ENCODE measurements around the gene ZBTB42. TPM values are rescaled to one million over a fixed set of nuclear protein-coding genes. Genes with fewer than 3 reads are reported as not detected.

ZBTB42 gene
- total RNA-seq, 1 donor from 2014 or later: 3.1 TPM

GRCh38 chr14:104781271-104782077, 19.4 kb upstream of the ZBTB42 start:
- POLR2A ChIA-PET: no interaction called here
- no peak for TF ChIP-seq CTCF (IDR thresholded peaks at IDR 0.05)
- intact Hi-C loops (cut with micrococcal nuclease): no loop called here
- Mint-ChIP-seq H3K9me3 (no peaks in the 10 kb centered on the region), H3K27me3 (no peaks in the 10 kb centered on the region), H3K36me3 (ENCODE audit: low read depth) (peaks cover 4% of the 10 kb centered on the region), H3K27ac (no peak overlapping the region), H3K4me1 (no peaks in the 10 kb centered on the region), H3K4me3 (no peak overlapping the region)
- ATAC-seq (ENCODE audit: low read depth) (no peak), DNase-seq (no peak)
- CTCF ChIA-PET: no interaction called here

GRCh38 chr14:104782086-104782807, 18.7 kb upstream of the ZBTB42 start:
- no peak overlapping the region for H3K27ac Mint-ChIP-seq
- ChIA-PET CTCF (no interaction called here), POLR2A (no interaction called here)
- H3K4me3 Mint-ChIP-seq: no peak overlapping the region
- intact Hi-C loops (cut with micrococcal nuclease): no loop called here
- H3K4me1 Mint-ChIP-seq: no peaks in the 10 kb centered on the region
- no peaks in the 10 kb centered on the region for H3K9me3 Mint-ChIP-seq
- peaks cover 2% of the 10 kb centered on the region for H3K36me3 Mint-ChIP-seq (ENCODE audit: low read depth)
- DNase-seq (no peak), ATAC-seq (ENCODE audit: low read depth) (no peak)
- no peak for TF ChIP-seq CTCF (IDR thresholded peaks at IDR 0.05)
- H3K27me3 Mint-ChIP-seq: no peaks in the 10 kb centered on the region

GRCh38 chr14:104782808-104783139, 18.1 kb upstream of the ZBTB42 start:
- no peaks in the 10 kb centered on the region for H3K4me1 Mint-ChIP-seq
- intact Hi-C loops (cut with micrococcal nuclease): no loop called here
- no peak for ATAC-seq (ENCODE audit: low read depth)
- H3K36me3 Mint-ChIP-seq (ENCODE audit: low read depth): peaks cover 2% of the 10 kb centered on the region
- no peaks in the 10 kb centered on the region for H3K9me3 Mint-ChIP-seq
- H3K27me3 Mint-ChIP-seq: no peaks in the 10 kb centered on the region
- POLR2A ChIA-PET: no interaction called here
- no peak overlapping the region for H3K4me3 Mint-ChIP-seq
- H3K27ac Mint-ChIP-seq: no peak overlapping the region
- DNase-seq: no peak
- no peak for TF ChIP-seq CTCF (IDR thresholded peaks at IDR 0.05)
- CTCF ChIA-PET: no interaction called here

GRCh38 chr14:104783484-104784217, 17.2 kb upstream of the ZBTB42 start:
- ChIA-PET CTCF (no interaction called here), POLR2A (interaction anchor here (0.5 kb wide), 1 partner anchor 81 kb away, joined by 4 read pairs; no protein-coding TSS in a partner anchor)
- ATAC-seq (ENCODE audit: low read depth): no peak
- Mint-ChIP-seq H3K27me3 (no peaks in the 10 kb centered on the region), H3K27ac (no peak overlapping the region), H3K4me1 (no peaks in the 10 kb centered on the region), H3K9me3 (no peaks in the 10 kb centered on the region), H3K36me3 (ENCODE audit: low read depth) (peaks cover 2% of the 10 kb centered on the region), H3K4me3 (no peak overlapping the region)
- intact Hi-C loops (cut with micrococcal nuclease): no loop called here
- DNase-seq: no peak
- no peak for TF ChIP-seq CTCF (IDR thresholded peaks at IDR 0.05)

- no peaks in the 10 kb centered on the region for H3K27me3 Mint-ChIP-seq
- H3K9me3 Mint-ChIP-seq: no peaks in the 10 kb centered on the region
- H3K4me1 Mint-ChIP-seq: no peaks in the 10 kb centered on the region
- intact Hi-C loops (cut with micrococcal nuclease): no loop called here
- ChIA-PET CTCF (no interaction called here), POLR2A (no interaction called here)
- ATAC-seq (ENCODE audit: low read depth) (no peak), DNase-seq (no peak)
- H3K36me3 Mint-ChIP-seq (ENCODE audit: low read depth): peaks cover 2% of the 10 kb centered on the region
- no peak for TF ChIP-seq CTCF (IDR thresholded peaks at IDR 0.05)
- no peak overlapping the region for H3K27ac Mint-ChIP-seq
- H3K4me3 Mint-ChIP-seq: no peak overlapping the region
Measured at GRCh38 chr14:104784218-104784568, 16.7 kb upstream of the ZBTB42 start.

Measured in activated B cell treated with CpG ODN at 0.5 μM for 24 hours (primary cell).